HL-60 (cell line): ENCODE measurements around the gene IL17D.

Source experiments
- CTCF ChIP-seq: IDR thresholded peaks from one replicate; pipeline ENCODE4 v1.5.1; 2011; ENCODE audit warnings: low read length, control low read depth, inconsistent platforms; ENCODE audit not compliant: insufficient read depth
- POLR2AphosphoS5 ChIP-seq: IDR thresholded peaks from 2 replicates; pipeline ENCODE4 v1.6.1; 2012; ENCODE audit warnings: low read depth
- REST ChIP-seq: IDR thresholded peaks from 2 replicates; pipeline ENCODE4 v1.6.1; 2012; ENCODE audit warnings: low read depth; ENCODE audit not compliant: insufficient replicate concordance

- no peak for TF ChIP-seq POLR2AphosphoS5
- no peak for TF ChIP-seq CTCF
- TF ChIP-seq REST, result no peak
Observed at GRCh38 chr13:20769091-20769490, 65.6 kb downstream of the IL17D start.
